HG03342 (cell line): Measurements from ENCODE around the gene DYNC1LI1.
"Not testable (repeated sequence)": the region's sequence is repeated elsewhere in the genome, so short reads cannot be mapped to it uniquely, and the experiment has no call there.

ENCODE experiments used
- ATAC-seq: cut with Tn5 transposase; IDR thresholded peaks from one replicate; pipeline ENCODE4 v1.9.1; 2021; ENCODE audit warnings: mild to moderate bottlenecking, moderate library complexity; ENCODE audit not compliant: unreplicated experiment

DYNC1LI1 gene

DNA sequence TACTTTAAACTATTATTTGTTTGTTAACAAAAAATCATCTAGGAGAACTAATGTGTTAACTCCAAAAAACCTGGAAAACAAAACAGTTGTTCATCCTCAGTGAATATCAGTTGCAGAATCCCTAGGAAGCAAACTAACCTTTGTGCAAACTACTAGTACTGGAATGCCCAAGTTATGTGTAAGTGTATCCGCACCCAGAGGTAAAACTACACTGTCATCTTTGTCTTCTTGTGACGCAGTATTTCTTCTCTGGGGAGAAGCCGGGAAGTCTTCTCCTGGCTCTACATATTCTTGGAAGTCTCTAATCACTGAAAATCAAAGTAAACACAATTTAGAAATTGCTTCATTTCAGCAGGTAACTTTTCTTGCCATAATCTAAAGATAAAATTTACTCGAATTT, 29.8 kb downstream of the DYNC1LI1 start:
- no peak for ATAC-seq

DNA sequence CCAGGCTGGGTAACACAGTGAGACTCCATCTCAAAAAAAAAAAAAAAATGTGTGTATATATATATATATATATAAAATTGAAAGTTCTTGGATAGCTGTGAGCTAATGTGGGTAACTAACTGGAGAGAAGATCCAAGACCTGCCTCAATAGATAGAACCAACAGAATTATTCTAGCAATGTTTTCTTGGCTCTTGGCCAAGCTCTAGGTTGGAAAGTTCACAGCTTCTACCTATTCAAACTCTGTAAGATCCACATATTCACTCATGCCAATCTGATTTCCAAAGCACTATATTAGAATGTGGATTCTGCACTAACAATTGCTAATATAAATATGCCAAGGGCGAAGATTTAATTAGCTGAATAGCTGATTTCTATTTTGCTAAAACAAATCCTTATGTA, 38.2 kb downstream of the DYNC1LI1 start:
- ATAC-seq = no peak

DNA sequence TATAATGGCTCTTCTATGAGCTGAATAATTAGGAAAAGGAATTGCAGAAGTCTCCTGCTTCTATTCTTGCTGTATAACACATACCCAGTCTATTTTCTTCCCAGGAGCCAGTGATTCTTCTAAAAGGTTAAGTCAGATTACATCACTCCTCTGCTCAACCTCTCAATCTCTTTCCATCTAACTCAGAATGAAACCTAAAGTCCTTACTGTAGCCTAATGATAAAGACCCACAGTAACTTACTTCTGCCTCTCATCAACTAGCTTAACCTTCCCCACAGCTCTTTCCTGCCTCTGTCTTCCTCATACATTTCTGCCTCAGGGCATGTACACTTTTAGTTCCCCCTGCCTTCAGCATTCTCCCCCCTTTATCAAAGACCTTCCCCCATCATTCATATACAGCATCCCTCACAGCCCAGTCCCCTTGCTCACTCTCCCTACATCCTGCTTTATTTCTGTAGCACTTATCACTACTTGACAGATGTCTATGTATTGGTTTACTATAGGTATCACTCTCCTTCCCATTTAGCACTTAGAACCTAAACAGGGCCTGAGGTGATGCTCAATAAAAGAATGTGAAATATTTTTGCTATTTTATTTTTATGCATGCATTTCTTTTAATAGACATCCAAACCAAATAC, 39.5 kb downstream of the DYNC1LI1 start:
- no peak for ATAC-seq

DNA sequence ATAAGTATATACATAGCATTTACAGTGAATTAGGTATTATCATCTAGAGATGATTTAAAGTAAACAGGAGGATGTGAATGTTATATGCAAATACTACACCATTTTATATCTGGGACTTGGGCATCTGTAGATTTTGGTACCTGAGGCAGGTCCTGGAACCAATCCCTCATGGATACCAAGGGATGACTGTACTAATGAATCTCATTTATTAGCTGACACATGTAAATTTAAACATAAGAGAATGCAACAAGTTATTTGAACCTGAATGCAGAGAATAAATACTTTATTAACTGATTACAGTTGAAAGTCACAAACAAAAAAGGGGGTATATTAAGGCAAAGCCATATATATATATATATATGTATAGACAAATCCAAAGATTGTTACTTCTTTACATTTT, 44.9 kb downstream of the DYNC1LI1 start:
- ATAC-seq = no peak

DNA sequence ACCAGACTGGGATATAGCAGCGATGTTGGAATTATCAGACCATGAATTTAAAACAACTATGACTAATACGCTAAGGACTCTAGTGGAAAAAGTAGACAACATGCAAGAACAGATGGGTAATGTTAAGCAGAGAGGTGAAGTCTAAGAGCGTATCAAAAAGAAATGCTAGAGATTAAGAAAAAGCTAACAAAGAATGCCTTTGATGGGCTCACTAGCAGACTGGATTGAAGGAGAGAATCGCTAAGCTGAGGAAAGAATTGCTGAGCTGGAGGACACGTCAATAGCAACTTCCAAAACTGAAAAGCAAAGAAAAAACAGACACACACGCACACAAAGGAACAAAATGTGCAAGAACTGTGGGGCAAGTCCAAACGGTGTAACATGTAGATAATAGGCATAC, 48.0 kb downstream of the DYNC1LI1 start:
- no peak for ATAC-seq

DNA sequence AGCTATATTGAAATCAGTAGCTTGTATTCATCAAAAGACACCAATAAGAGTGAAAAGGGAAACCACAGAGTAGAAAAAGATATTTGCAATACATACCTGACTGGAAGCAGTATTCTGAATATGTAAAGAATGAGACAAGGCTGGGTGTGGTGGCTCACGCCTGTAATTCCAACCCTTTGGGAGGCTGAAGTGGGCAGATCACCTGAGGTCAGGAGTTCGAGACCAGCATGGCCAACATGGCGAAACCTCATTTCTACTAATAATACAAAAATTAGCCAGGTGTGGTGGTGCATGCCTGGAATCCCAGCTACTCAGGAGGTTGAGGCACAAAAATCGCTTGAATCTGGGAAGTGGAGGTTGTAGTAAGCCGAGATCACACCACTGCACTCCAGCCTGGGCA, 51.7 kb downstream of the DYNC1LI1 start:
- not testable (repeated sequence) for ATAC-seq

DNA sequence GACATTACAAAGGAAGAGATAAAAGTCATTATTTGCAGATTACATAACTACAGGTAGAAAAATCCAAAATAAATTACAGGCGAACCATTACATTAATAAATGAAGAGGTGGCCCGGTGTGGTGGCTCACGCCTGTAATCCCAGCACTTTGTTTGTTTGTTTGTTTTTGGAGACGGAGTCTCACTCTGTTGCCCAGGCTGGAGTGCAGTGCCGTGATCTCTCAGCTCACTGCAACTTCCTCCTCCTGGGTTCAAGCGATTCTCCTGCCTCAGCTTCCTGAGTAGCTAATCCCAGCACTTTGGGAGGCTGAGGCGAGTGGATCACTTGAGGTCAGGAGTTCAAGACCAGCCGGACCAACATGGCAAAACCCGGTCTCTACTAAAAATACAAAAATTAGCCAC, 53.9 kb downstream of the DYNC1LI1 start:
- ATAC-seq = peak; percentile 27

DNA sequence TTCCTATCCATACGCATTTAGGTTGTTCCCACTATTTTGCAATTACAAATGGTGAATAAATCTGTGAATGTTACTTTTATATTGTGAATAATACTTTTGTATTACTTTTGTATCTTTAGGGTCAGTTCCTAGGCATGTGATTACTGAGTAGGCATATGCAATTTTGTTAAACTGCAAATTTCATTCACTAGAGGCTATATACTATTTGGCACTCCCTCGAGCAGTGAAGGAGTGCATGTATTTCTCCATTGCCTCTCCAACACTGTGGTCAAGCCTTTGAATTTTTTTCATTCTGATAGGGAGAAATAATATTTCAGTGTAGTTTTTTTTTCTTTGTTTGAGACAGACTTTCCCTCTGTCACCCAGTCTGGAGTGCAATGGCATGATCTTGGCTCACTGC, 59.7 kb downstream of the DYNC1LI1 start:
- ATAC-seq = no peak

DNA sequence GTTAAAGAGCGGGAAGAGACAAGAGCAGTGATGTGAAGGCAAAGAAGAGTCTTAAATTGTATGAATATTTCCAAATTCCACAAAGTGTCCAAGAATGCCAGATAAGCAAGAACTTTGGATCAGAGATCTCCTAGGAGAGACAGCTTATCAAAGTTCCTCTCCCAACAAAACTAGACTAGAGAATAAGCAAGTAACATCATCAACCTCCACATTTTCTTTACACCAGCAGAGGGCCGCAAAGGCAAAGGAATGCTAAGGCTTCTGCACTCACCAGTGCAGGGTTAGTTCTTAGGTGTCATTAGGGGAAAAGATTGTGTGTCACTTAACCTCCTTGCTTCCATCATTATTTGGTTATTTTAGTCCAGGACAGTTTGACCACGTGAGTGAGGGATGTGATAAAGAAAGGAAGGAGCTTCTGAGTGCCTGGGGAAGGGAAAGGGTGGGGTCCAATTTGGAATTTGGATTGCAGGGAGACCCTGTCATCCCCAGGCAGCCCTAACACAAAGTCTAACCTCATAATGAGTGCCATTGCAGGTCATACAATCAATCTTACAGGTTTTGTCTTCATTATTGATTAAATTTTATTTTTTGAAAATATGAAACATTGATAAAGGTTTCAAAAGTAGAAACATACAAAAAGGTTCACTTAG, 60.5 kb downstream of the DYNC1LI1 start:
- ATAC-seq = peak; percentile 91

DNA sequence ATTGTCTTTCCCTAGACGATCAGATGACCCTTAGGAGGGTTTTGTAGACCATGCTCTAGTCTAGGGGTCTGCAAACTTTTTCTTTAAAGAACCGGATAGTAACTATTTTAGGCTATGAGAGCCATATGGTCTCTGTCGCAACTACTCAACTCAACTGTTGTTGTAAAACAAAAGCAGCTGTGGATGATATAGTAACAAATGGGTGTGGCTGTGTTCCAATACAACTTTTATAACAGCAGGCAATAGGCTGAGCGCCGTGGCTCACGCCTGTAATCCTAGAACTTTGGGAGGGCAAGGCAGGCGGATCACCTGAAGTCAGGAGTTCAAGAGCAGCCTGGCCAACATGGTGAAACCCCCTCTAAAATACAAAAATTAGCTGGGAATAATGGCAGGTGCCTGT, 61.9 kb downstream of the DYNC1LI1 start:
- no peak for ATAC-seq

DNA sequence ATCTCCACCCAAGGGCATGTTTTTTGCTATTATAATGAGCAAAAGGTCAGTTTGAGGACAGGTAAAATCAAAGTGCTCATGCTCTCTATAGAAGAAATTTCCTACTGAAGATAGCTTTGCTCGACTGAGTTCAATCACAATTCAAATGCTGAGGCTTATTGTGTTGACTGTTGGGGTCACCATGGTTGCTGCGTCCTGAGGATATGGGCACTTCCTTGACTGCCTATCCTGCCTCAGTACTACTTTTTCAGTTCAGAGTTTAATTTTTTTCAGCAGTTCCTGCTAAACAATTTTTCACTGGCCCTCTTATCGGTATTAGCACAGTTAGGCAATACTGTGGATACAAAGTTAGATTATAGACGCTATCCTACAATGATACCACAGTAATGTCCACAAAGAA, 64.2 kb downstream of the DYNC1LI1 start:
- no peak for ATAC-seq

DNA sequence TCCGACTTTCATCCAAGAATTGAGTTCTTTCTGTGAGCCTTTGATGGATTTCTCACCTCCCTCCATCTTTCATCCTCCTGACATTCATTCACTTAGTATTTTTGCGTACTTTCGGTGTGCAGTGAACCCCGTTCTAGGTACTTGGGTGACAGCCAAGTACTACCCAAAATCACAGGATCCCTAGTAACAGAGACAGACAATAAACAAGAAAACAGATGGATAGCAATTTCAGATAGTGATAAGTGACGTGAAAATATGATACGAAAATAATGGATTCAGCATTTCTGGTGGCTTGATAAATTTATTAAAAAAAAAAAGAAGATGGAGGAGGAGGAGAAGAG, 67.7 kb downstream of the DYNC1LI1 start:
- no peak for ATAC-seq

DNA sequence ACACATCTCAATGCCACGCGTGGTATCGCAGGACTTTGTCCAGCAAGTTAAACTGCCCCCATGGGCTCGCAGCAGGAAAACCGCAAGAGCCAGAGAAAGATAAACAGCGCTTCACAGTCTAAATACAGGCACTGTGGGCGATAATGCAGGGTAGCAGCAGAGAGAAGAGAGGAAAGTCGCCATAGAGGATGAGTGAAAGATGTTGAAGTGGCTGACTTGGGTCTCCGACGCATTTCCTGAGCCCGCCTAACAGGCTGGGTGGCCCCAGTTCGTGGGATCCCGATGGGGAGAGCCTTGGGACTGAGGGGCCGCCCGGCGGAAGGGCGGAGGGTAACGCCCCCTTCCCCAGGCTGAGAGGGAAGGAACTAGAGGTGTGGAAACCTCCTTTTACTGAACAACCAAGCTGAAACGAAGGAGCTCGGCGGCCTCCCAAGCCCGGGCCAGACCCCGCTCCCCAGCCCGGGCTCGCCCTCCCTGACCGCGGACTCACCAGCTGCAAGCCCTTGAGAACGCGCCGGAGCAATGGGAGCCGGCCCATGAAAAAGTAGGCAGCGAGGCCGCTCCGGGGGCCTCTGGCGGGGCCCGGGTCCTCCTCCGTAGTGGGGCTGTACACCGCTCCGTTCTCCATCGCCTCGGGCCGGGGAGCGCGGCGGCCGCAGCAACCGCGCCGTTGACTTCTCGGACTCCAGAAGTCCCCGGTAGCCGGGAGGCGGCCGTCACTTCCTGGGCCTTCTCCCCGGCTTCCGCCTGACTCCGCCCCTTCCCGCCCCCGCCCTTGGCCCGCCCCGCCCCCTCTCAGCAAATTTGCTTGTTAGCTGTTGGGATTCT, 68.3 kb downstream of the DYNC1LI1 start, which contains the start of gene CMTM6:
TSS of gene CMTM6 (minus strand) at position 735 of the 828 bp plus-strand sequence. CDS start at position 628, 107 bp downstream.
- ATAC-seq = peak; percentile 73

DNA sequence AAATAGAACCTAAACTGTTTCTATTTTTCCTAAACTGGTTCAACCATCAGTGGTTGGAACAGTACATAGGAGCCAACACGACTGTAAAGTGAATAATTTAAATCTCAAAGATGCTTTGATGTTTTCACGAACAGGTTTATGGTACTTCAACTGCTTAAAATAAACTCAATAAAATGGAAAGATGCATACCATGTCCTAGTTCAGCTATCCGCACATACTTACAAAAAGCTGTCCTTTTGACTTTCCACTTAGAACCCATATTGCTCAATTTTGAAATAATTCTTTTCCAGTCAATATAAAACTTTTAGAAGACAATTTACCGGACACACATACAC, 68.9 kb downstream of the DYNC1LI1 start:
- no peak for ATAC-seq

DNA sequence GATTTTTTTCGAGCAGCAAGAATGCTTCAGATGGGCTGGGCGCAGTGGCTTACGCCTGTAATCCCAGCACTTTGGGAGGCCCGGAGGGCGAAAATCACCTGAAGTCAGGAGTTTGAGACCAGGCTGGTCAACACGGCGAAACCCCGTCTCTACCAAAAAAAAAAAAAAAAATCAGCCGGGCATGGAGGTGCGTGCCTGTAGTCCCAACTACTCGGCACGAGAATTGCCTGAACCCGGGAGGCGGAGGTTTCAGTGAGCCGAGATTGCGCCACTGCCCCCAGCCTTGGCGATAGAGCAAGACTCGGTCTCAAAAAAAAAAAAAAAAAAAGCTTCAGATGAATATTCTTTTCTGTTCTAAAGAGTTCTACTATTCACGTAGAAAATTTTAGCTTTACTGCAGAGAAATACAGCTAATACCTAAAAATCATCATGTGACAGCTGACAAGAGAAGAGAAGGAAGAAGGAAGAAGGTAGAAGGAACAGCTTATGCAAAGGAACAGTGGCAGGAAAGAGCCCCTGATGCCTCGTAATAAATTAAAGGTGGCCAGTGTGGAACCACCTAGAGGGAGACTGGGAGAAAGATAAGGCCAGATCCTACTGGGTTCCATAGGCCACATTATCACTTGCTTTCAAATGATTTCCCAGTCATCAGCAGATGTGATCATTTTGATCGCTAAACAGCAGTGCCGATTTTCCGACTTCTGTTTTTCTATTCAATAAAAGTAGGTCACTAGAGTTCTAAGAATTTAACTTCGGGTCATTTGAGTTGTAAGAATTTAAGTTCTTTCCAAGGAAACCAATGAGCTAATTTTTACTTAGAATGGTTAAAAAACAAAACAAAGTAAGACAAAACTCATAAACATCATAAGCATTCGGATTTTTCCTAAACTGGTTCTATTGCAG, 69.5 kb downstream of the DYNC1LI1 start:
- ATAC-seq = no peak

DNA sequence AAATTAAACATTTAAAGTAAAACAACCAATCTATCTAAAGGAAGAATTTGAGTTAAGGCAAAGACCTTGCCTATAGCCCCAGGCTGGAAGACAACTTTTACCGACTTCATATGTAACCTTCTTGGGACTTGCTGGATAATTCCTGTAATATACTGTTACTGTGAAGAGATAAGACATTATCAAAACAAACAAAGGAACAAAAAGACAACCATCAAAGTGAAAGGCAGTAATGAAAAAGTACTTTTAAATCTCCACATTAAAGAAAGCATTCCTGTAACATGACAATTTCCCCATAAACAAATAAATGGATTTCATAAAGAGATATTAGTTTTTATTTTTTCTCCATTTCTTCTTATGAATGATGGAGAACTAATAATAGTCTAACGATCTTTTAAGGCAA, 70.4 kb downstream of the DYNC1LI1 start:
- no peak for ATAC-seq

DNA sequence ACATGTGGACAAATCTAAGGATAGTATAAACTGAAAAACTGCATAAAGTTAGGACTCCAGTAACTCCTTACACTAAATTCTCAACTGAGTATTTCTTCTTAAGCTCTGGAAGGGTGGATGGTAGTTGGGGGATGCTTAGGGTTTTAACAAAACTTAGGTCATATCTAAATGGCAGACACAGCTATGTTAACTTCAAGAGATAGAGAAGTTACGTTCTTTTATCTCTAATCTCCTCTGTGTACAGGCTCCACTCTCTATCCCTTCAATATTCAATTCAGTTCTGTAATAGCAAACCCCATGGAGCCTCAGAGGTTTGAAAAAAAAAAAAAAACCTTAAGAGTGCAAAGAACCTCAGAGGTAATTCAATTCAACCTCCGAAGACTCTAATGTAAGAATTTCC, 71.1 kb downstream of the DYNC1LI1 start:
- ATAC-seq = no peak

DNA sequence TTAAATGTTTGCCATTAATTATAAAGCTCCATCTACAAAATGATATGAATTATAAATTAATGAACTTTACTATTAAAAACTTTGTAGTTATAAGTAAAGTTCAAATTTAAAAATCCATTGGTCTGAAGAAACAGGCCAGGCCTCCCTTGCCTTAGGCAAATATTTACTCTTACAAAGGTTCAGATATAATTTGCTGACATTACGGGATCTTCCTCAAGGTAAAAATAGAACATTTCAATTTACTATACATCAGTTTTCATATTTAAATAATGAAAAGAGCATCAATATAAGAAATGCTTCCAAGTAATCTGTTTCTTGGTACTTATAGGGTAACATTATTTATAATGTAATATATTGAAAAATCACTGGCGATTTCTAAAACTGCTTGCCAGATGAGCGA, 71.7 kb downstream of the DYNC1LI1 start:
- no peak for ATAC-seq

DNA sequence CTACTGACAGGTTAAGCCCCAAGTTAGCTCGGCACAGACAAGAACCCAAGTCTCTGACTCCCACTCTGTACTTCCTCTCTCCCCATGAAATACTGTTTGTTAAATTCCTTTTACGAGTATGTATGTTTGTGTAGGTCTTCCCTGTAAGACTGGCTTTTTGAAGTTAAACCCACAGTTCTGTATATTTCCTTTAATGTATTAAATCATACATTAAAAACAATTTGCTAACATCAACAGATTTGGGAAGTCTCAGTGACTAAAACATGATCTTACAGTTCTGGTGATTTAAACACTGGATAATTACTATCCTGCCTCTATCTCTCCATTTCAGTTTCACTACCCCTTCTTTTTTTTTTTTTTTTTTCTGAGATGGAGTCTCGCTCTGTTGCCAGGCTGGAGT, 72.4 kb downstream of the DYNC1LI1 start:
- ATAC-seq = no peak

DNA sequence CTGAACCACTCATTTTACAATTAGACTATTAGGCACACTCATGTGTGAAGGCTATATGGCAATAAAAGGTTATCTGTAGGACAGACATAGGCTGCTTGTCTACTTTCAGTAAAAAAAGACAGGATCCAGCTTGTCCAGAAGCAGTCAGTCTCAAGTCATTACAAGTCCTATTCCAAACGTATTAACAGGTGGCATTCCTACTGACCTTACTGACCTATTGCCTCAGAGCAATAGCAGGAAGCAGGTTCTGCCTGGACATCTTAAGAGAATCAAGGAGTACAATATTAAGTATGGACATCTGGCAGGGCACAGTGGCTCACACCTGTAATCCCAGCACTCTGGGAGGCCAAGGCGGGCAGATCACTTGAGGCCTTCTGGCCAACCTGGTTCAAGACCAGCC, 75.0 kb downstream of the DYNC1LI1 start:
- ATAC-seq = no peak

DNA sequence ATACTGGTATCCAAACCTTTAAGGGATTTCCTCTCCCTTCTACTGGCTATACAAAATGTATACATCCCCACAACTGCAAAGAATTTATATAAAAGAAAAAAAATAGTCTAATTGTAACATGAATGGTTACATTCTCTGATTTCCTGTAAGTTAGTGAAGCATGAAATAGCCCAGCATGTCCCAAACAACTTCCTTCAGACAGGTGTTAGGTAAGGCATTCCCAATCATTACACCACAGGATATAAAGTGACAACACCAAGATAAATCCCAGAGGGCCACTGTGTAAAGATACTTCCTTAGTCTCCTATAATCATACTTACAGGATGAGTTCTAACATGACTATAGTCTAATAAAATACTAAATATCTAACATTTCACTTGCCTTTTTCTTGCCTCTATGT, 75.6 kb downstream of the DYNC1LI1 start:
- no peak for ATAC-seq
